Astrocyte (in vitro differentiated cells and primary cell): ENCODE measurements around the gene VCAM1. TPM values are rescaled to one million over a fixed set of nuclear protein-coding genes. Genes with fewer than 3 reads are reported as not detected.

ENCODE experiments used
- DNase-seq: peaks from one replicate; pipeline ENCODE4 v3.0.0-alpha.2; 2010; ENCODE audit warnings: low read depth
- FAIRE-seq: peaks from 2 replicates; lab custom pipeline; 2011; peaks lifted over from hg19 to GRCh38; lab: Jason Lieb, UNC
- H2AFZ ChIP-seq: 2 replicates; pipeline ENCODE4 v1.6.0; 2012; ENCODE audit warnings: low read depth, low read length, inconsistent platforms
- H3K27ac ChIP-seq: 2 replicates; pipeline ENCODE4 v1.5.1; 2011; ENCODE audit warnings: low read depth, low read length, inconsistent platforms
- H3K27me3 ChIP-seq: 2 replicates; pipeline ENCODE4 v1.6.0; 2011; ENCODE audit warnings: low read length, inconsistent platforms; ENCODE audit not compliant: insufficient read depth
- H3K36me3 ChIP-seq: 2 replicates; pipeline ENCODE4 v1.5.1; 2011; ENCODE audit warnings: low read length, inconsistent platforms; ENCODE audit not compliant: insufficient read depth
- H3K4me1 ChIP-seq: 2 replicates; pipeline ENCODE4 v1.5.1; 2011; ENCODE audit warnings: low read length, inconsistent platforms; ENCODE audit not compliant: insufficient read depth
- H3K4me2 ChIP-seq: 2 replicates; pipeline ENCODE4 v1.6.0; 2012; ENCODE audit warnings: low read length, inconsistent platforms
- H3K4me3 ChIP-seq: 2 replicates; pipeline ENCODE4 v1.5.1; 2011; ENCODE audit warnings: low read depth, mild to moderate bottlenecking, low read length, inconsistent platforms; ENCODE audit not compliant: insufficient read depth
- H3K79me2 ChIP-seq: 2 replicates; pipeline ENCODE4 v1.6.0; 2012; ENCODE audit warnings: mild to moderate bottlenecking, low read length, inconsistent platforms; ENCODE audit not compliant: insufficient read depth
- H3K9ac ChIP-seq: 2 replicates; pipeline ENCODE4 v1.6.0; 2012; ENCODE audit warnings: mild to moderate bottlenecking, low read length, inconsistent platforms
- H3K9me3 ChIP-seq: 2 replicates; pipeline ENCODE4 v1.5.1; 2012; ENCODE audit warnings: low read depth, mild to moderate bottlenecking, low read length, inconsistent platforms; ENCODE audit not compliant: insufficient read depth
- H4K20me1 ChIP-seq: 2 replicates; pipeline ENCODE4 v1.6.0; 2012; ENCODE audit warnings: low read length, inconsistent platforms; ENCODE audit not compliant: insufficient read depth
- H3K27ac Mint-ChIP-seq: one replicate; pipeline ENCODE4 v1.8.0; 2021; ENCODE audit warnings: mild to moderate bottlenecking, mixed read lengths; ENCODE audit not compliant: unreplicated experiment
- H3K27me3 Mint-ChIP-seq: one replicate; pipeline ENCODE4 v1.8.0; 2021; ENCODE audit warnings: low read depth, mixed read lengths; ENCODE audit not compliant: unreplicated experiment
- H3K36me3 Mint-ChIP-seq: one replicate; pipeline ENCODE4 v1.8.0; 2021; ENCODE audit warnings: low read depth, mixed read lengths; ENCODE audit not compliant: unreplicated experiment
- H3K4me1 Mint-ChIP-seq: one replicate; pipeline ENCODE4 v1.8.0; 2021; ENCODE audit warnings: low read depth, mixed read lengths; ENCODE audit not compliant: unreplicated experiment
- H3K4me3 Mint-ChIP-seq: one replicate; pipeline ENCODE4 v1.8.0; 2021; ENCODE audit warnings: mild to moderate bottlenecking, moderate library complexity, mixed read lengths; ENCODE audit not compliant: unreplicated experiment
- H3K9me3 Mint-ChIP-seq: one replicate; pipeline ENCODE4 v1.8.0; 2021; ENCODE audit warnings: mild to moderate bottlenecking, mixed read lengths; ENCODE audit not compliant: unreplicated experiment
- EZH2 ChIP-seq: IDR thresholded peaks from 2 replicates; pipeline ENCODE4 v1.6.1; 2012; ENCODE audit warnings: mild to moderate bottlenecking, low read length, inconsistent platforms; ENCODE audit not compliant: insufficient read depth
- total RNA-seq: library from RNA; stranded (reverse); gene quantifications from 2 replicates; pipeline ENCODE4 v1.2.1, GENCODE V29; 2021
- TF ChIP-seq, protein P1 (sequence below): IDR thresholded peaks from 2 replicates; pipeline ENCODE4 v1.5.1; 2011; ENCODE audit warnings: low read depth, mild to moderate bottlenecking, inconsistent platforms, low read length, moderate library complexity; ENCODE audit not compliant: insufficient read depth

The VCAM1 gene
- total RNA-seq, 1 donor from 2014 or later: 3.2 TPM

- H3K27ac Mint-ChIP-seq: no peak overlapping the region
- Histone ChIP-seq H3K4me1 (no peaks in the 10 kb centered on the region), H3K36me3 (no peaks in the 10 kb centered on the region), H3K9ac (no peak overlapping the region), H3K27me3 (no peaks in the 10 kb centered on the region), H3K27ac (no peak overlapping the region), H3K9me3 (no peaks in the 10 kb centered on the region), H3K4me3 (no peak overlapping the region), H3K4me2 (no peak overlapping the region), H4K20me1 (no peaks in the 10 kb centered on the region), H2AFZ (no peak overlapping the region), H3K79me2 (no peaks in the 10 kb centered on the region)
- no peak for TF ChIP-seq EZH2
- TF ChIP-seq, protein P1, sequence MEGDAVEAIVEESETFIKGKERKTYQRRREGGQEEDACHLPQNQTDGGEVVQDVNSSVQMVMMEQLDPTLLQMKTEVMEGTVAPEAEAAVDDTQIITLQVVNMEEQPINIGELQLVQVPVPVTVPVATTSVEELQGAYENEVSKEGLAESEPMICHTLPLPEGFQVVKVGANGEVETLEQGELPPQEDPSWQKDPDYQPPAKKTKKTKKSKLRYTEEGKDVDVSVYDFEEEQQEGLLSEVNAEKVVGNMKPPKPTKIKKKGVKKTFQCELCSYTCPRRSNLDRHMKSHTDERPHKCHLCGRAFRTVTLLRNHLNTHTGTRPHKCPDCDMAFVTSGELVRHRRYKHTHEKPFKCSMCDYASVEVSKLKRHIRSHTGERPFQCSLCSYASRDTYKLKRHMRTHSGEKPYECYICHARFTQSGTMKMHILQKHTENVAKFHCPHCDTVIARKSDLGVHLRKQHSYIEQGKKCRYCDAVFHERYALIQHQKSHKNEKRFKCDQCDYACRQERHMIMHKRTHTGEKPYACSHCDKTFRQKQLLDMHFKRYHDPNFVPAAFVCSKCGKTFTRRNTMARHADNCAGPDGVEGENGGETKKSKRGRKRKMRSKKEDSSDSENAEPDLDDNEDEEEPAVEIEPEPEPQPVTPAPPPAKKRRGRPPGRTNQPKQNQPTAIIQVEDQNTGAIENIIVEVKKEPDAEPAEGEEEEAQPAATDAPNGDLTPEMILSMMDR: no peak
- DNase-seq (no peak), FAIRE-seq (no peak)
- no peak overlapping the region for H3K4me3 Mint-ChIP-seq
- H3K4me1 Mint-ChIP-seq: no peaks in the 10 kb centered on the region
- no peaks in the 10 kb centered on the region for H3K9me3 Mint-ChIP-seq
- no peaks in the 10 kb centered on the region for H3K36me3 Mint-ChIP-seq
- no peaks in the 10 kb centered on the region for H3K27me3 Mint-ChIP-seq
Observed at GRCh38 chr1:100759188-100759587, 39.6 kb downstream of the VCAM1 start.

DNA sequence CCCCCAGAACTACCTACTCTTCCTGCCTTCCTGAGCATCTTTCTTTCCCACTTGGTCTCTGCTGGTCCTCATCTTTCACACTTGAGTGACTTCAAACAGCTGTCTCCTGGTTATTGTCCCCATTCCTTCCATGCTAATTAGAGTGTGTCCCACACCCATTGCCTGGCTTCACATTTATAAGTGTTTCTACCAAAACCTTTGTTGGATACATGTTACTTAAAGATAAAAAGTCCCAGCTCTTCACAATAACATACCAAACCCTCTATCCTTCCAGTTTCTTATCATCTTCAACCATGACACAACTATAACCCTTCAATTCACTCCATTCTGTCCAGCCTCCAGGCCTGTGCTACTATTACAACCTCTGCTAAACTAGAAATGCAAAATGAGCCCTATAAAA is 41.0 kb downstream of the VCAM1 start:
- Histone ChIP-seq H3K9ac (no peak overlapping the region), H3K4me3 (no peak overlapping the region), H3K4me2 (no peak overlapping the region), H3K79me2 (no peaks in the 10 kb centered on the region), H4K20me1 (no peaks in the 10 kb centered on the region), H3K9me3 (no peaks in the 10 kb centered on the region), H3K27me3 (no peaks in the 10 kb centered on the region), H3K27ac (no peak overlapping the region), H3K4me1 (no peaks in the 10 kb centered on the region), H3K36me3 (no peaks in the 10 kb centered on the region), H2AFZ (no peak overlapping the region)
- Mint-ChIP-seq H3K4me1 (no peaks in the 10 kb centered on the region), H3K9me3 (no peaks in the 10 kb centered on the region), H3K4me3 (no peak overlapping the region), H3K27me3 (no peaks in the 10 kb centered on the region), H3K27ac (no peak overlapping the region), H3K36me3 (no peaks in the 10 kb centered on the region)
- TF ChIP-seq, protein P1: no peak
- no peak for TF ChIP-seq EZH2
- no peak for DNase-seq
- FAIRE-seq: no peak

- H3K27me3 ChIP-seq: no peaks in the 10 kb centered on the region
- no peaks in the 10 kb centered on the region for H3K36me3 Mint-ChIP-seq
- peaks cover 5% of the 10 kb centered on the region for H3K4me1 ChIP-seq
- no peaks in the 10 kb centered on the region for H3K4me1 Mint-ChIP-seq
- H3K36me3 ChIP-seq: no peaks in the 10 kb centered on the region
- FAIRE-seq (no peak), DNase-seq (no peak)
- no peak overlapping the region for H3K4me3 Mint-ChIP-seq
- TF ChIP-seq, protein P1: no peak
- no peaks in the 10 kb centered on the region for H4K20me1 ChIP-seq
- H3K4me2 ChIP-seq: no peak overlapping the region
- no peaks in the 10 kb centered on the region for H3K9me3 ChIP-seq
- H3K79me2 ChIP-seq: no peaks in the 10 kb centered on the region
- no peak overlapping the region for H2AFZ ChIP-seq
- H3K4me3 ChIP-seq: no peak overlapping the region
- no peak overlapping the region for H3K9ac ChIP-seq
- H3K27ac Mint-ChIP-seq: no peak overlapping the region
- peaks cover 1% of the 10 kb centered on the region for H3K27me3 Mint-ChIP-seq
- H3K27ac ChIP-seq: no peak overlapping the region
- no peaks in the 10 kb centered on the region for H3K9me3 Mint-ChIP-seq
Observed at GRCh38 chr1:100762461-100762860, 42.9 kb downstream of the VCAM1 start.
